ENCODE results near the gene DHRSX.

GRCh38 chrX:2462074-2462473 is 38.7 kb downstream of the DHRSX start:
- TF ChIP-seq CTCF (IDR thresholded peaks at IDR 0.05), result no peak
- no peak for TF ChIP-seq POLR2A (IDR thresholded peaks at IDR 0.05)

Measured in heart left ventricle (tissue), 13 donors.